NCI-H774 (cell line): Measurements from ENCODE around the gene CALCOCO1.
"Not testable (repeated sequence)": the region's sequence is repeated elsewhere in the genome, so short reads cannot be mapped to it uniquely, and the experiment has no call there.

ENCODE experiments used
- DNase-seq: peaks from one replicate; lab custom pipeline; 2025; lab: John Stamatoyannopoulos, UW

Gene CALCOCO1

DNA sequence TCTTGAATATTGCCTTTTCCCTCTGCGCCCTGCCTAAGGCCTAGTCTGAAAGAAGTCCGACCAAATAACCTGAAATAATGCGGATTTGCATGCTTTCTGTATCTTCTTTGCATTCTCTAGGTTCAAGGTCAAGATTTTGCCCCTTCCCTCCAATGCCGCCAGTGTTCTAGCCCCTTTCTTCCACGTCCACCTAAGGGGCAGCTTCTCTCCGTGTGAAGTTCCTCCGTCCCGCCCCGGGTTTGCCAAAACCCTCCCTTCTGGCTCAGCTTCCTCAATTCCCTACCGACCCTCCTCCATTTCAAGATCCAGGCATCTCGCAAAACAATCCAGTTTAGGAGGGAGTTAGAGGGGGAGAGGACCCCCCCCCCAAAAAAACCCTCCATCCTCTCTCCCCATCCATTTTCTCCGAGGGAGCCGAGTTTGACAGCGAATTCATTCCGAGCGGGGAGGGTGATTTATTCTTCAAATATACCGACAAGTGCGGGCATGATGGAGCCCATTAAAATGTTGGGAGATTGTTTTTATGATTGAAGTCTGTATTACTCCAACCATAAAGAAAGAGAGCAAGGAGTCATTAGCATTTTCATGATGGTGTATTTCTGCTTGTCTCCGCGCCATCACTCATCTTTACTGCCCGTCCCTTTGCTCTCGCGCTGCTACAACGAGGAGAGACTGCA is 30.5 kb downstream of the CALCOCO1 start:
- DNase-seq = no peak

GRCh38 chr12:53696285-53696654 is 31.0 kb downstream of the CALCOCO1 start:
- DNase-seq = peak; percentile 98

DNA sequence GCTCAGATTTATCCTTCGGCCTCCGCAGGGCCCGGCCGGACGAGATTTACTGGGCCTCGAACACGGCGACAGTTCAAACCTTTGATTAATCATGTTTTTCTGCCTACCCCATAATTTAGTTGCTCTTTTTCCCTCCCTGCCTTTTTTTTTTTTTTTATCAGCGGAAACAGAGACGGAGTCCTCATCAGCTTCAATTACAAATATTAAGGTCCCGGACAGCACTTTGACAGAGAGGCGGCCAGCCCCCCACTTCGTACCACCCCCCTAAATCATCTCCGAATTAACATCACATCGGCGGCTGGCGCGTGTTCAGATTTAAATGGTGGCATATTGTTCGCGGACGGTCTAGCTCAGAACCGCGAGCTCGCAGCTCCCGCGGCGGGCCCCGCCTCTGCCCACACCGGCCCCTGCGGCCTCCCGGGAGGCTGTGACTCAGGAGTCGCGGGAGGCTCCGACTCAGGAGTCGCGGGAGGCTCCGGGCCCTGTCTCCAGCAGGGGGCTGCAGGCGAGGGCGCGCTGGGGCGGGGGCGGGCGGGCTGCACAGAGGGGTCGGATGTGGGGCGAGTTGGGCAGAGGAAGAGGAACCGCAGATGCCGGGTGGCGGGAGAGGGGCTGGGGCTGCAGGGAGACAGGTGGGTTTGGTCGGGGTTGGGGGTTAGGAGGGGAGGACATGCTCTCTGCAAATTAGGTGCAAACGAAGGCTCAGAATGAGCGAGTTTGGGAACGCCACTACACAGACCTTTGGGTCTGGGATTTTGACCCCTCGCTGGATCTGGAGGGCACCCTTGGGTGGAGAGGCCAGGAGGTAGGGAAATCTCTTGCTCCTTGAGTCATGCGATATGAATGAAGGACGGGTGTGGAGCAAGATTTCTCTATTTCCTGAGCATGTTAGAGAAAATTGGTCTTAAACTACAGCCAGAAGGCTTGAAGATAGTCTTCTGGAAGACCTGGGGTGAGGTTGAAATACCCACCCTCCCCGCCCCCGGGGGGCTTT is 31.8 kb downstream of the CALCOCO1 start:
- DNase-seq = peak; percentile 40

DNA sequence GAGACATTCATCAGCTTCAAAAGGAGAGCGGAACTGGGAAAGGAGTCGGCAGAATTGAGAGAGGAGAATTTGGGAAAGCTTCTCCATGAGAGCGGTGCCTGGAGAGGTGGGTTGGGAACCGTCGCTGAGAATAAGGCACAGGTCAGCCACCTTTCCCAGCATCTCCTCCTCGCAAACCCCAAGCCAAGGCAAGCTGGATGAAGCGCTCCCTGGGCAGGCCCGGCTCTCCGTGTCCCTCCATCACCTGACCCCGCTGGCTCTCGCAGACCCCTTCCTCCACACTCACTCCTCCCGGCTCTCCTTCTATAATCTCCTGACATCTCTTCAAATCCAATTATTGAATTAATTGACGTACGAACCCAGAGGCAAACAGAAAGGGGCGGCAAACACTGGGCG is 32.5 kb downstream of the CALCOCO1 start:
- no peak for DNase-seq

GRCh38 chr12:53688134-53688533 is 39.1 kb downstream of the CALCOCO1 start:
- no peak for DNase-seq

GRCh38 chr12:53686436-53686835 is 40.8 kb downstream of the CALCOCO1 start:
- DNase-seq = no peak

DNA sequence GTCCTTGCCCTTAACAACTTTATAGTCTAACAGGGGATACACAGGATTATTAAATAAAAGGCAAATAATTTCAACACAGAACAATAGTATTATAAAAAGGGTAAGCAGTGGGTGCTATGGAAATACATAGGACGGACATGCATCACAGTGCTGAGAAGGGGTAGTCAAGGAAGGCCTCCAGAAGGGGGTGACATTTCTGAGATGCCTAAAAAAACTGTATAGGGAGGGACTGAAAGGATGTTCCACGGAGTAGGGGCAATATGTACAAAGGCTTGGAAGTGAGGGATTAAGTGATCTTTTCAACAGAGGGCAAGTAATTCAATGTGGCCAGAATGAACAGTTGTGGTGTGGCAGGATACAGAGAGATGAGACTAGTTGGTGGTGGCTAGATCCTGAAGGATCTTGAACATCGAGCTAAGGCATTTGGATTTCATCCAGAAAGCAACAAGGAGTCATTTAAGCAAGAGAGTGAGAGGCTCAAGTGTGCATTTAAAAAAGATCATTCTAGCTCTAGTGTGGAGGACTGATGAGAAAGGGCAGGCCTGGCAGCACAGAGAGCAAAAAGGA is 42.5 kb downstream of the CALCOCO1 start:
- no peak for DNase-seq

GRCh38 chr12:53683983-53684382 is 43.3 kb downstream of the CALCOCO1 start:
- DNase-seq = no peak

DNA sequence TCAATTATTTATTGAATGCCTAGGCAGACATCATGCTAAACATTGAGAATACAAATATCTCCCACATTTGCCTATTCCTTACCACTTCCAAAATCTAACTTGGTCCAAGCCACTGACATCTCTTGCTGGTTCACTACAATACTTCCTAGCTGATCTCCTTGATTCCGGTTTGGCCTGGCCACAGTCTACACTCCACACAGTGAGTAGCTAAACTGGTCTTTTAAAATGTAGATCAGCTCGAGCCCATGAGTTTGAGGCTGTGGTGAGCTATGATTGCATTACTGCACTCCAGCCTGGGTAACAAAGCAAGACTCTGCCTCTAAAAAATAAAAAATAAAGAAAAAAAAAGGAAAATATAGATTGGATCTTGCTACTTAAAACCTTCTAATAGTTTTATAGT is 43.8 kb downstream of the CALCOCO1 start:
- DNase-seq = no peak

GRCh38 chr12:53680061-53680460 is 47.2 kb downstream of the CALCOCO1 start:
- DNase-seq = not testable (repeated sequence)

GRCh38 chr12:53677800-53678148 is 49.5 kb downstream of the CALCOCO1 start:
- no peak for DNase-seq

- DNase-seq = no peak
These were observed 50.0 kb downstream of the CALCOCO1 start for GRCh38 chr12:53677016-53677799.

DNA sequence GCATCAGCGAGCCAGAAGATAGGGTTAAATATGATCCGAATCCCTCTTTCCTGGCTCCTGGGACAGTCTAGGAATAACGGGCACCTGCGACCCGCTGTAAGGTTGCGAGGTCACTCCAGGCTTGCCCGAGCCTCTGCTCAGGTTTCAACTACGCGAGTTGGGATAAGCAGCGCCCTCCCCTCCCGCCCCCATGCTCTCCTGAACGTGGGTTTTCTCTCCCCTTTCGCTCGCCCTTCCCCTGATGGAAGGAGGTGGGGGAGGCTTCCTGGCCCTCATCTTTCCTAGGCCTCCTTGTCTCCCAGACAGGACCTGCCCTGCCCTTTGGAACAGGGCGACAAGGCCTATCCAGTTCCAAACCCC is 50.6 kb downstream of the CALCOCO1 start:
- DNase-seq = no peak

- DNase-seq = peak; percentile 99
These were observed 51.3 kb downstream of the CALCOCO1 start, which contains the start of gene ATP5MC2 for GRCh38 chr12:53675701-53676607. TSS of gene ATP5MC2 (minus strand) at chr12:53676083. CDS start at chr12:53672614, 3,469 bp downstream.

- no peak for DNase-seq
These were observed 52.1 kb downstream of the CALCOCO1 start for GRCh38 chr12:53674977-53675700.

GRCh38 chr12:53670971-53671370 is 56.3 kb downstream of the CALCOCO1 start:
- no peak for DNase-seq

DNA sequence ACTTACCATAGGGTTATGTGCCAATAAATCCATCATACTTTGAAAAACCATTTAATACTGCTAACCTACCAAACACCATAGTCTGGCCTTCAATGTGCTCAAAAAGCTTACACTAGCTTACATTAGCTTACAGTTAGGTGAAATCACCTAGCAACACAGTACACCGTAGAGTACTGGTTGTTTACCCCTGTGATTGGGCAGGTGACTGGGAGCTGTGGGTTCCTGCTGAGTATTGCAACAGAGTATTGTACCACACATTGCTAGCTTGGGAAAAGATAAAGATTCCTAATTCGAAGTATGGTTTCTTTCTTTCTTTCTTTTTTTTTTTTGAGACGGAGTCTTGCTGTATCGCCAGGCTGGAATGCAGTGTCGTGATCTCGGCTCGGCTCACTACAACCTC is 56.9 kb downstream of the CALCOCO1 start:
- DNase-seq = peak; percentile 14

- DNase-seq = no peak
These were observed 60.2 kb downstream of the CALCOCO1 start for GRCh38 chr12:53667080-53667479.

DNA sequence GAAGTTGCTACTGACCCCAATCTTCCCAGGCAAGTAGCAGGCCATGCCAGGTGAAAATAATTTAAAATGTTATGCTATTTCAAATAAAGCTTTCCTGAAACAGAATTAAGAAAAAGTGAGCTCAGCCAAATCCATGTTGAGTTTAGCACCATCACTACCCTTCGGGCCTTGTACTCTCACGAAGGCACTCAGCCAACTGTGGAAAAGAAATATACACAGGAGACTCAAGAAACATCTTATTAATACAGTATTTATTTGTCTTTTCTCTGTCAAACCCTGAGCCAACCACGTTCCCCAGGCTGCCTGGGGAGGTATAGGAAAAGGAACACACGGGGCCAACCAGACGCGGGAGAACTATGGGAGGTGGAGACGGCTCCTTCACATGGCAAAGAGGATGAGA is 62.3 kb downstream of the CALCOCO1 start:
- no peak for DNase-seq

DNA sequence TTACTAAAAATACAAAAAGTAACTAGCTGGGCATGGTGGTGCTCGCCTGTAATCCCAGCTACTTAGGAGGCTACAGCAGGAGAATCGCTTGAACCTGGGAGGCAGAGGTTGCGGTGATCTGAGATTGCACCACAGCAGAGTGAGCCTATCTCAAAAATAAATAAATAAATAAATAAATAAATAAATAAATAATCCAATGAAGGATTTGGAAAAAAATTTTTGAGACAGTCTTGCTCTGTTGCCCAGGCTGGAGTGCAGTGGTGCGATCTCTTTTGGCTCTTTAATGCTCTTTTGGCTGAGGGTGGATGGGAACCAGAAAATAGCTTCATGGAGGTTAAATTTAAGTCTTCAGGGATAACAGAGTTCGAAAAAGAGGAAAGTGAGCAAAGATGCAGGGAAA is 63.1 kb downstream of the CALCOCO1 start:
- no peak for DNase-seq
